ENCODE measurements around the gene ADAMTS17. TPM values are rescaled to one million over a fixed set of nuclear protein-coding genes. Genes with fewer than 3 reads are reported as not detected.

Gene ADAMTS17
- total and polyA plus RNA-seq, 7 donors: 4.4 to 93.0 (median 7.2) TPM

DNA sequence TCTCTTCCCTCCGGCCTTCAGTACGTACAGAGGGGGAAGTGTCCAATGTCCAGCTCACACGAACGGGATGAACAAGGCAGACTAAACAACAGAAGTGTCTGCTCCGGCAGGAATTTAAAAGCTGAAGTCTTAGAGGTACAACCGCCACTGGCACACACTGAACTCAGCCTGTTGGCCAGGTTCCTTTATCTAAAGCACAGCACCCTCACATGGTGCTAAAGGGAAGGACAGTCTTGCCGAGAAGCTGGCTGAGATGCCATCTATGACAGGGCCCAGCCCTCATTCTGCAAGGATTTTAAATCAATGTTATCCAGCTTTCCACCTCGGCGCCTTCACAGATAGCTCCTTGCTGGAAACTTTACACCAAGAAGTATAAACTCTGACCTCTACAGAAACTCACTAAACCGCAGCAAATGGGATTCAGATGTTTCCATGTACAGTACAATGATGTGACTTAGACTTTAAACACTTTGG is 2.8 kb downstream of the ADAMTS17 start:
- 20 to 31% (median 30%) methylated on average over 10 of the region's 10 CpGs for WGBS, 3 donors
- H3K27me3 ChIP-seq (ENCODE audit: insufficient read depth in 3 of 3, low read length in 2 of 3): no peaks in the 10 kb centered on the region
- H3K27ac ChIP-seq: no peak overlapping the region
- peak overlapping the region; percentile 95 for H3K4me3 ChIP-seq
- peaks cover 0 to 37% of the 10 kb centered on the region in 2 donors for H3K36me3 ChIP-seq (ENCODE audit: insufficient read depth in 1 of 2, low read depth in 1 of 2)
- intact Hi-C loops (cut with DNase I): loop anchor here (2.0 to 5.0 kb wide), 2 partner anchors 407 to 410 kb away; no protein-coding TSS in a partner anchor
- peak; percentile 49 to 73 for DNase-seq
- H3K4me1 ChIP-seq: peaks cover 9% of the 10 kb centered on the region
- H3K9me3 ChIP-seq: no peaks in the 10 kb centered on the region
- peak; percentile 64 for TF ChIP-seq CTCF (IDR thresholded peaks at IDR 0.05)
- peak; percentile 31 to 68 (median 44) for ATAC-seq

DNA sequence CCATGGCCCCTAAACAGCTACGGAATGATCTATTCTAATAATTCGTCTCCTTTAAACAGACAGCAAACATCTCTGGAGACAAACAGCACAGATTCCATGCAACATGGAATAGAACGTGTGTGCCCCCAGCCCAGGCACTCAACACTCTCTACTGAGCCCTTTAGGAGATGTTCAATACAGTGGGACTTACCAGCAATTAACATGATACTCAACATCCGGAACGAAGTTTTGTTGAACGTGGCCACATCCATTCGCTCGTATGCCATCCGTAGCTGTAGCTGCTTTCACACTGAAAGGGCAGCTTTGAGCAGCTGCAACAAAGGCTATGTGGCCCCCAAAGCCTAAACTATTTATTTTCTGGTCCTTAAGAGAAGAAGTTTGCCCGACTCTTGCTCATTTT is 3.5 kb downstream of the ADAMTS17 start:
- intact Hi-C loops (cut with DNase I): loop anchor here (2.0 to 5.0 kb wide), 2 partner anchors 406 to 409 kb away; no protein-coding TSS in a partner anchor
- peaks cover 0 to 44% of the 10 kb centered on the region in 2 donors for H3K36me3 ChIP-seq (ENCODE audit: insufficient read depth in 1 of 2, low read depth in 1 of 2)

DNA sequence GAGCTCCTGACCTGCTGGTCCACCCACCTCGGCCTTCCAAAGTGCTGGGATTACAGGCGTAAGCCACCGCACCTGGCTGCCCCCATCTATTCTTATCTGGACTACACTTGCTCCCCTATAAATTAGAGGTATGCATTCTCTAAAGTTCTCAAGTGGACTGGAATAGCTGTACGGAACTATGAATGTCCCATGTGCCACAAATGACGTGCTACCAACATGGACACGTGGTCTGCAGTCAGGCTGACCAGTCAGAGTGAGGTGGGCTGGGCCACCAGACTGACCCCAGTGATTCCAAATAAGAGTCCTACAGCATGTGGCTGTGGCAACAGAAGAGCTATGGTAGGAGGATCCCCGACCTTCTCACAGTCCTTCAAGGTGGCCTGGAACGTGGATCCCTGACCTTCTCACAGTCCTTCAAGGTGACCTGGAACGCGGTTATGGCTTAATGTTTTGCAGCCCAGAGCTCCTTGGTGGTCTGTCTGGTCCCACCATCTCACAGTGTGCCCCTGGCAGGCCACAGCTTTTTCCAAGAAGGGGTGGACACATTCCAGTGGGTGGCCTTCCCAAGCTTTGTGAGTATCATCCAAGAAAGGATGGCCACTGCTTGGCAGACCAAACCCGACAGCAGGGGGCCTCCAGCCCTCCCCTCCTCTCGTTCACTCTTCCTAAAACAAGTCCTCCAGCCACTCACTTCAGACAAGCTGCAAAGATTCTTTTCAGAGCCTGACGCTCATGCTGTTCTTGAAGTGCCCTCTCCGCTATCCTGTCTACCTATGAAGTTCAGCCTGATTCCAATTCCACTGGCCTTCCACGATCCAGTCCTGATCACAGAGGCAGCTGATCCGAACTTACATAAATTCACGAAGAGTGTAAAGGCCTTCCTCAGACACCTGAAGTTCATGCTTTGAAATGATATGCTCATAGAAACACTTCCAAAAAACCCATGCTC is 4.4 kb downstream of the ADAMTS17 start:
- Histone ChIP-seq H3K27me3 (ENCODE audit: insufficient read depth in 3 of 3, low read length in 2 of 3) (no peaks in the 10 kb centered on the region), H3K9me3 (no peaks in the 10 kb centered on the region)
- ATAC-seq: no peak

More for the DNA sequence above, 3.5 kb downstream of the ADAMTS17 start:
- ATAC-seq: no peak
- DNase-seq: no peak
- Histone ChIP-seq H3K27me3 (ENCODE audit: insufficient read depth in 3 of 3, low read length in 2 of 3) (no peaks in the 10 kb centered on the region), H3K9me3 (no peaks in the 10 kb centered on the region), H3K4me3 (peak overlapping the region; percentile 95), H3K4me1 (peaks cover 9% of the 10 kb centered on the region), H3K27ac (no peak overlapping the region)
- no peak for TF ChIP-seq CTCF (IDR thresholded peaks at IDR 0.05)
- WGBS, 3 donors: 77 to 80% (median 79%) methylated on average over 10 of the region's 10 CpGs

GRCh38 chr15:100336061-100336460 is 5.7 kb downstream of the ADAMTS17 start:
- H3K9me3 ChIP-seq: no peaks in the 10 kb centered on the region
- ATAC-seq: no peak
- intact Hi-C loops (cut with DNase I): loop anchor here in 1 of 2 donors (5.0 kb wide), 1 partner anchor 404 kb away; no protein-coding TSS in a partner anchor
- peaks cover 0 to 63% of the 10 kb centered on the region in 2 donors for H3K36me3 ChIP-seq (ENCODE audit: insufficient read depth in 1 of 2, low read depth in 1 of 2)
- no peak for TF ChIP-seq CTCF (IDR thresholded peaks at IDR 0.05)
- no peaks in the 10 kb centered on the region for H3K27me3 ChIP-seq (ENCODE audit: insufficient read depth in 3 of 3, low read length in 2 of 3)
- DNase-seq: no peak
- H3K27ac ChIP-seq: no peak overlapping the region
- no peak overlapping the region for H3K4me3 ChIP-seq
- peaks cover 4% of the 10 kb centered on the region for H3K4me1 ChIP-seq
- 56 to 71% (median 61%) methylated on average over 6 of the region's 6 CpGs for WGBS, 3 donors

More for the DNA sequence above, 4.4 kb downstream of the ADAMTS17 start:
- TF ChIP-seq CTCF (IDR thresholded peaks at IDR 0.05): no peak
- DNase-seq: no peak
- H3K36me3 ChIP-seq (ENCODE audit: insufficient read depth in 1 of 2, low read depth in 1 of 2): peaks cover 0 to 52% of the 10 kb centered on the region in 2 donors
- intact Hi-C loops (cut with DNase I): loop anchor here (2.0 to 5.0 kb wide), 2 partner anchors 405 to 409 kb away; no protein-coding TSS in a partner anchor
- H3K27ac ChIP-seq: no peak overlapping the region
- H3K4me3 ChIP-seq: no peak overlapping the region
- H3K4me1 ChIP-seq: peaks cover 7% of the 10 kb centered on the region
- WGBS, 3 donors: 93 to 95% (median 94%) methylated on average over 17 of the region's 17 CpGs

Data from psoas muscle (tissue), 8 donors.